PC-9 (cell line): ENCODE results near the gene ZFY.

Source experiments
- EZH2 ChIP-seq: fragments of 200-600 bp; sonication (generic); IDR thresholded peaks from 2 replicates; pipeline ENCODE4 v1.8.0; 2017; ENCODE audit warnings: antibody characterized with exemption, low read depth
- TF ChIP-seq, protein P1 (sequence below): fragments of 200-600 bp; sonication (generic); conservative IDR thresholded peaks from 2 replicates; pipeline ENCODE4 v1.6.1; 2017; ENCODE audit warnings: mixed run types, antibody characterized with exemption, mild to moderate bottlenecking, moderate library complexity

DNA sequence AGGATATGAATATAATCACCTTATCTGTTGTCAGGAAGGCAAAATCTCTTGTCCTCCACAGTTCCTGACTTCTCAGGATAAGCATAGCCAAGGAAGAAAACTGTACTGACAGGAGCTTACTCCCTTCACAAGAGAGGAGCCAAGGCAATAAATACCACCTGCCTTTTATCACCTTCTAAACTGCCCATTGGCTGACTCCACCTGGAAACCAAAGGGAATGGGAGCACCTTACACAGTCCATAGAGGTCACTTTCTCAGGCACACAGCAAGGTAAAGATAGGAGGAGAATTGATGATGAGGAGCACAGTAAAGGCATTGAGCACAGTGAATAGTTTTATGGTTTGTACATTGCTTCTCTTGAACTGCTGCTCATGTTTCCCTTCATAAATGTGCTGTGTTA lies 72.8 kb downstream of the ZFY start:
- TF ChIP-seq, protein P1, sequence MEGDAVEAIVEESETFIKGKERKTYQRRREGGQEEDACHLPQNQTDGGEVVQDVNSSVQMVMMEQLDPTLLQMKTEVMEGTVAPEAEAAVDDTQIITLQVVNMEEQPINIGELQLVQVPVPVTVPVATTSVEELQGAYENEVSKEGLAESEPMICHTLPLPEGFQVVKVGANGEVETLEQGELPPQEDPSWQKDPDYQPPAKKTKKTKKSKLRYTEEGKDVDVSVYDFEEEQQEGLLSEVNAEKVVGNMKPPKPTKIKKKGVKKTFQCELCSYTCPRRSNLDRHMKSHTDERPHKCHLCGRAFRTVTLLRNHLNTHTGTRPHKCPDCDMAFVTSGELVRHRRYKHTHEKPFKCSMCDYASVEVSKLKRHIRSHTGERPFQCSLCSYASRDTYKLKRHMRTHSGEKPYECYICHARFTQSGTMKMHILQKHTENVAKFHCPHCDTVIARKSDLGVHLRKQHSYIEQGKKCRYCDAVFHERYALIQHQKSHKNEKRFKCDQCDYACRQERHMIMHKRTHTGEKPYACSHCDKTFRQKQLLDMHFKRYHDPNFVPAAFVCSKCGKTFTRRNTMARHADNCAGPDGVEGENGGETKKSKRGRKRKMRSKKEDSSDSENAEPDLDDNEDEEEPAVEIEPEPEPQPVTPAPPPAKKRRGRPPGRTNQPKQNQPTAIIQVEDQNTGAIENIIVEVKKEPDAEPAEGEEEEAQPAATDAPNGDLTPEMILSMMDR, result no peak
- TF ChIP-seq EZH2, result no peak
